Duodenal mucosa (tissue), 2 donors: Measurements from ENCODE around the gene FPR3.
"Not testable (repeated sequence)": the region's sequence is repeated elsewhere in the genome, so short reads cannot be mapped to it uniquely, and the experiment has no call there.

Experiments used
- H3K27ac ChIP-seq: one replicate; pipeline ENCODE4 v1.7.0; 2013; ENCODE audit warnings: low read depth, low read length
- H3K27me3 ChIP-seq, 2 donors: one replicate each; pipeline ENCODE4 v1.7.0; 2013; ENCODE audit warnings: low read length in 2 of 2, control low read depth in 1 of 2; ENCODE audit not compliant: insufficient read depth in 2 of 2, control insufficient read depth in 1 of 2
- H3K36me3 ChIP-seq, 2 donors: one replicate each; pipeline ENCODE4 v1.7.0; 2013; ENCODE audit warnings: low read length in 2 of 2, control low read depth in 1 of 2; ENCODE audit not compliant: insufficient read depth in 2 of 2, control insufficient read depth in 1 of 2
- H3K4me1 ChIP-seq, 2 donors: one replicate each; pipeline ENCODE4 v1.7.0; 2013; ENCODE audit warnings: low read length in 2 of 2, control low read depth in 1 of 2; ENCODE audit not compliant: insufficient read depth in 2 of 2, control insufficient read depth in 1 of 2
- H3K4me3 ChIP-seq, 2 donors: one replicate each; pipeline ENCODE4 v1.7.0; 2013; ENCODE audit warnings: low read length in 2 of 2, low read depth in 1 of 2
- H3K9ac ChIP-seq, 2 donors: one replicate each; pipeline ENCODE4 v1.7.0; 2013; ENCODE audit warnings: low read length in 2 of 2, low read depth in 1 of 2
- H3K9me3 ChIP-seq, 2 donors: one replicate each; pipeline ENCODE4 v1.7.0; 2013; ENCODE audit warnings: low read length in 2 of 2, control low read depth in 1 of 2; ENCODE audit not compliant: control insufficient read depth in 1 of 2

Gene FPR3

GRCh38 chr19:51806571-51806970 is 11.6 kb downstream of the FPR3 start:
- H3K4me3 ChIP-seq, H3K9me3 ChIP-seq, H3K27me3 ChIP-seq, H3K9ac ChIP-seq, H3K36me3 ChIP-seq, H3K27ac ChIP-seq, H3K4me1 ChIP-seq: not testable (repeated sequence)

- Histone ChIP-seq H3K4me3 (no peak overlapping the region), H3K27ac (no peak overlapping the region), H3K9me3 (no peaks in the 10 kb centered on the region)
Measured at GRCh38 chr19:51807111-51807701, 12.2 kb downstream of the FPR3 start.

GRCh38 chr19:51807925-51808324 is 13.0 kb downstream of the FPR3 start:
- H3K9ac ChIP-seq: no peak overlapping the region
- H3K36me3 ChIP-seq: no peaks in the 10 kb centered on the region
- H3K27me3 ChIP-seq: no peaks in the 10 kb centered on the region
- no peaks in the 10 kb centered on the region for H3K4me1 ChIP-seq
- no peaks in the 10 kb centered on the region for H3K9me3 ChIP-seq
- no peak overlapping the region for H3K27ac ChIP-seq
- H3K4me3 ChIP-seq: no peak overlapping the region

More at GRCh38 chr19:51807111-51807701, 12.2 kb downstream of the FPR3 start:
- no peaks in the 10 kb centered on the region for H3K36me3 ChIP-seq
- H3K27me3 ChIP-seq: no peaks in the 10 kb centered on the region
- H3K4me1 ChIP-seq: no peaks in the 10 kb centered on the region
- no peak overlapping the region for H3K9ac ChIP-seq

- Histone ChIP-seq H3K9ac (no peak overlapping the region), H3K36me3 (no peaks in the 10 kb centered on the region), H3K4me3 (no peak overlapping the region), H3K27me3 (no peaks in the 10 kb centered on the region), H3K27ac (no peak overlapping the region), H3K4me1 (no peaks in the 10 kb centered on the region), H3K9me3 (no peaks in the 10 kb centered on the region)
Measured at GRCh38 chr19:51808333-51808986, 13.5 kb downstream of the FPR3 start.

GRCh38 chr19:51809787-51810186 is 14.8 kb downstream of the FPR3 start:
- H3K27ac ChIP-seq: no peak overlapping the region
- H3K9ac ChIP-seq: no peak overlapping the region
- H3K27me3 ChIP-seq: no peaks in the 10 kb centered on the region
- no peaks in the 10 kb centered on the region for H3K9me3 ChIP-seq
- H3K4me3 ChIP-seq: no peak overlapping the region
- H3K4me1 ChIP-seq: no peaks in the 10 kb centered on the region
- no peaks in the 10 kb centered on the region for H3K36me3 ChIP-seq

- no peak overlapping the region for H3K27ac ChIP-seq
Measured at GRCh38 chr19:51810223-51810622, 15.3 kb downstream of the FPR3 start.

GRCh38 chr19:51811344-51811743 is 16.4 kb downstream of the FPR3 start:
- no peak overlapping the region for H3K27ac ChIP-seq
- H3K9me3 ChIP-seq: no peaks in the 10 kb centered on the region
- no peaks in the 10 kb centered on the region for H3K36me3 ChIP-seq
- no peaks in the 10 kb centered on the region for H3K4me1 ChIP-seq
- H3K4me3 ChIP-seq: no peak overlapping the region
- no peak overlapping the region for H3K9ac ChIP-seq
- no peaks in the 10 kb centered on the region for H3K27me3 ChIP-seq

More at GRCh38 chr19:51810223-51810622, 15.3 kb downstream of the FPR3 start:
- Histone ChIP-seq H3K4me3 (no peak overlapping the region), H3K9me3 (no peaks in the 10 kb centered on the region), H3K36me3 (no peaks in the 10 kb centered on the region), H3K27me3 (no peaks in the 10 kb centered on the region), H3K9ac (no peak overlapping the region), H3K4me1 (no peaks in the 10 kb centered on the region)

GRCh38 chr19:51815043-51815442 is 20.1 kb downstream of the FPR3 start:
- H3K27ac ChIP-seq: no peak overlapping the region
- H3K4me1 ChIP-seq: no peaks in the 10 kb centered on the region
- no peak overlapping the region for H3K9ac ChIP-seq
- H3K36me3 ChIP-seq: no peaks in the 10 kb centered on the region
- no peaks in the 10 kb centered on the region for H3K9me3 ChIP-seq
- H3K27me3 ChIP-seq: no peaks in the 10 kb centered on the region
- no peak overlapping the region for H3K4me3 ChIP-seq

GRCh38 chr19:51816711-51817110 is 21.8 kb downstream of the FPR3 start:
- Histone ChIP-seq H3K27ac (no peak overlapping the region), H3K9ac (no peak overlapping the region), H3K36me3 (no peaks in the 10 kb centered on the region), H3K4me3 (no peak overlapping the region), H3K4me1 (no peaks in the 10 kb centered on the region), H3K27me3 (no peaks in the 10 kb centered on the region), H3K9me3 (peaks cover 0 to 6% of the 10 kb centered on the region in 2 donors)

- no peak overlapping the region for H3K9ac ChIP-seq
- no peaks in the 10 kb centered on the region for H3K36me3 ChIP-seq
- no peak overlapping the region for H3K27ac ChIP-seq
- no peak overlapping the region for H3K4me3 ChIP-seq
- H3K9me3 ChIP-seq: peaks cover 0 to 6% of the 10 kb centered on the region in 2 donors
- H3K4me1 ChIP-seq: peaks cover 0 to 5% of the 10 kb centered on the region in 2 donors
- H3K27me3 ChIP-seq: no peaks in the 10 kb centered on the region
Measured at GRCh38 chr19:51820011-51820410, 25.1 kb downstream of the FPR3 start.
